ENCODE results near the gene CTNNA3. TPM values are rescaled to one million over a fixed set of nuclear protein-coding genes. Genes with fewer than 3 reads are reported as not detected.

CTNNA3 gene
- total RNA-seq, 4 donors from 2014 or later = 0.68 to 75.2 (median 1.4) TPM

- no peak for DNase-seq
- no peaks in the 10 kb centered on the region for H3K4me1 ChIP-seq
- H3K27me3 ChIP-seq = no peaks in the 10 kb centered on the region
- H3K36me3 ChIP-seq = no peaks in the 10 kb centered on the region
- no peak overlapping the region for H3K4me3 ChIP-seq
- WGBS, 2 donors (ENCODE audit: low coverage in 1 of 2) = 45 to 84% methylated on average over 1 of the region's 1 CpG
- H3K27ac ChIP-seq = no peak overlapping the region
- intact Hi-C loops (cut with DNase I; ENCODE audit: low total_unique reads) (no loop called here), in situ Hi-C loops (cut with MboI; ENCODE audit: low pct_ligation_motif_present in 1 of 4, low pct_unique_long_range_greater_than_20kb in 1 of 4, low sequenced_read_pairs in 3 of 4) (no loop called here)
- TF ChIP-seq EP300 (IDR thresholded peaks at IDR 0.05; ENCODE audit: low read depth) (no peak), POLR2A (IDR thresholded peaks at IDR 0.05) (no peak)
- no peaks in the 10 kb centered on the region for H3K9me3 ChIP-seq
Measured at GRCh38 chr10:65898055-65898454, 1797.9 kb downstream of the CTNNA3 start.

- H3K27ac ChIP-seq = no peak overlapping the region
Measured at GRCh38 chr10:65894961-65895360, 1801.0 kb downstream of the CTNNA3 start.

GRCh38 chr10:65894379-65894778, 1801.6 kb downstream of the CTNNA3 start:
- DNase-seq = no peak
- in situ Hi-C loops (cut with MboI; ENCODE audit: low pct_ligation_motif_present in 1 of 4, low pct_unique_long_range_greater_than_20kb in 1 of 4, low sequenced_read_pairs in 3 of 4) = no loop called here

More at GRCh38 chr10:65894961-65895360, 1801.0 kb downstream of the CTNNA3 start:
- in situ Hi-C loops (cut with MboI; ENCODE audit: low pct_ligation_motif_present in 1 of 4, low pct_unique_long_range_greater_than_20kb in 1 of 4, low sequenced_read_pairs in 3 of 4) (no loop called here), intact Hi-C loops (cut with DNase I; ENCODE audit: low total_unique reads) (no loop called here)
- H3K4me1 ChIP-seq = peaks cover 0 to 4% (median 0%) of the 10 kb centered on the region in 4 donors
- H3K27me3 ChIP-seq = no peaks in the 10 kb centered on the region
- H3K4me3 ChIP-seq = no peak overlapping the region
- 76 to 82% methylated on average over 5 to 7 of the region's 7 CpGs for WGBS, 2 donors (ENCODE audit: low coverage in 1 of 2)
- DNase-seq = no peak
- H3K9me3 ChIP-seq = no peaks in the 10 kb centered on the region
- H3K36me3 ChIP-seq = no peaks in the 10 kb centered on the region
- no peak for TF ChIP-seq CTCF (IDR thresholded peaks at IDR 0.05)
- no peak for TF ChIP-seq EP300 (IDR thresholded peaks at IDR 0.05; ENCODE audit: low read depth)

GRCh38 chr10:65893676-65894075, 1802.3 kb downstream of the CTNNA3 start:
- H3K36me3 ChIP-seq = no peaks in the 10 kb centered on the region
- in situ Hi-C loops (cut with MboI; ENCODE audit: low pct_ligation_motif_present in 1 of 4, low pct_unique_long_range_greater_than_20kb in 1 of 4, low sequenced_read_pairs in 3 of 4) (no loop called here), intact Hi-C loops (cut with DNase I; ENCODE audit: low total_unique reads) (no loop called here)
- peaks cover 0 to 4% (median 0%) of the 10 kb centered on the region in 4 donors for H3K4me1 ChIP-seq
- no peak overlapping the region for H3K27ac ChIP-seq
- no peak for DNase-seq
- no peak overlapping the region for H3K4me3 ChIP-seq
- no peaks in the 10 kb centered on the region for H3K9me3 ChIP-seq
- no peaks in the 10 kb centered on the region for H3K27me3 ChIP-seq
- TF ChIP-seq CTCF (IDR thresholded peaks at IDR 0.05) (no peak), POLR2AphosphoS5 (IDR thresholded peaks at IDR 0.05) (no peak)
- WGBS, 2 donors (ENCODE audit: low coverage in 1 of 2) = 76 to 79% methylated on average over 3 of the region's 3 CpGs

More at GRCh38 chr10:65894379-65894778, 1801.6 kb downstream of the CTNNA3 start:
- H3K4me1 ChIP-seq = peaks cover 0 to 4% (median 0%) of the 10 kb centered on the region in 4 donors
- H3K27me3 ChIP-seq = no peaks in the 10 kb centered on the region
- H3K4me3 ChIP-seq = no peak overlapping the region
- no peaks in the 10 kb centered on the region for H3K36me3 ChIP-seq
- 84% methylated on average over 4 of the region's 4 CpGs for WGBS, 2 donors (ENCODE audit: low coverage in 1 of 2)
- intact Hi-C loops (cut with DNase I; ENCODE audit: low total_unique reads) = no loop called here
- TF ChIP-seq POLR2A (IDR thresholded peaks at IDR 0.05) (no peak), POLR2AphosphoS5 (IDR thresholded peaks at IDR 0.05) (no peak), CTCF (IDR thresholded peaks at IDR 0.05) (no peak), EP300 (IDR thresholded peaks at IDR 0.05; ENCODE audit: low read depth) (no peak)
- no peaks in the 10 kb centered on the region for H3K9me3 ChIP-seq
- H3K27ac ChIP-seq = no peak overlapping the region

GRCh38 chr10:65892284-65892683, 1803.7 kb downstream of the CTNNA3 start:
- DNase-seq = no peak
- WGBS, 2 donors (ENCODE audit: low coverage in 1 of 2) = 67 to 76% methylated on average over 3 of the region's 3 CpGs
- peaks cover 0 to 4% (median 0%) of the 10 kb centered on the region in 4 donors for H3K4me1 ChIP-seq
- intact Hi-C loops (cut with DNase I; ENCODE audit: low total_unique reads) (no loop called here), in situ Hi-C loops (cut with MboI; ENCODE audit: low pct_ligation_motif_present in 1 of 4, low pct_unique_long_range_greater_than_20kb in 1 of 4, low sequenced_read_pairs in 3 of 4) (no loop called here)
- no peak overlapping the region for H3K27ac ChIP-seq
- H3K36me3 ChIP-seq = no peaks in the 10 kb centered on the region
- H3K4me3 ChIP-seq = no peak overlapping the region
- no peaks in the 10 kb centered on the region for H3K27me3 ChIP-seq
- peaks cover 0 to 2% of the 10 kb centered on the region in 2 donors for H3K9me3 ChIP-seq
- no peak for TF ChIP-seq POLR2AphosphoS5 (IDR thresholded peaks at IDR 0.05)
- no peak for TF ChIP-seq CTCF (IDR thresholded peaks at IDR 0.05)
- no peak for TF ChIP-seq EP300 (IDR thresholded peaks at IDR 0.05; ENCODE audit: low read depth)
- TF ChIP-seq POLR2A (IDR thresholded peaks at IDR 0.05) = no peak
